ENCODE data around the gene BBS9.

GRCh38 chr7:33185786-33186185 is 56.4 kb downstream of the BBS9 start:
- no peak for TF ChIP-seq EP300 (IDR thresholded peaks at IDR 0.05)
- peak; percentile 27 to 29 for TF ChIP-seq CTCF (IDR thresholded peaks at IDR 0.05)

All from suprapubic skin (tissue), 3 donors.